Hepatocyte (in vitro differentiated cells): ENCODE data around the gene STK11. TPM values are rescaled to one million over a fixed set of nuclear protein-coding genes. Genes with fewer than 3 reads are reported as not detected.
A peak's percentile ranks its signal among the peaks of the same experiment; 100 is the strongest.
"Not testable (repeated sequence)": the region's sequence is repeated elsewhere in the genome, so short reads cannot be mapped to it uniquely, and the experiment has no call there.

Experiments
- DNase-seq: peaks from one replicate; pipeline ENCODE4 v3.0.0-alpha.2; 2016; ENCODE audit warnings: low spot score
- H2AFZ ChIP-seq: fragments of 200-600 bp; sonication (generic); 2 replicates; pipeline ENCODE4 v1.6.0; 2016; ENCODE audit warnings: antibody characterized with exemption, mild to moderate bottlenecking
- H3K27ac ChIP-seq: fragments of 200-600 bp; sonication (generic); 2 replicates; pipeline ENCODE4 v1.5.1; 2016; ENCODE audit warnings: mild to moderate bottlenecking
- H3K27me3 ChIP-seq: fragments of 200-600 bp; sonication (generic); 2 replicates; pipeline ENCODE4 v1.6.1; 2016
- H3K36me3 ChIP-seq: fragments of 200-600 bp; sonication (generic); replicated peaks from 2 replicates; pipeline ENCODE4 v1.5.1; 2016; ENCODE audit warnings: low read depth; ENCODE audit not compliant: insufficient read depth
- H3K4me1 ChIP-seq: fragments of 200-600 bp; sonication (generic); 2 replicates; pipeline ENCODE4 v1.5.1; 2016; ENCODE audit warnings: mild to moderate bottlenecking, moderate library complexity; ENCODE audit not compliant: insufficient read depth
- H3K4me2 ChIP-seq: fragments of 200-600 bp; sonication (generic); 2 replicates; pipeline ENCODE4 v1.6.0; 2016
- H3K4me3 ChIP-seq: fragments of 200-600 bp; sonication (generic); 2 replicates; pipeline ENCODE4 v1.5.1; 2016; ENCODE audit warnings: mild to moderate bottlenecking
- H3K79me2 ChIP-seq: fragments of 200-600 bp; sonication (generic); 2 replicates; pipeline ENCODE4 v1.6.0; 2017; ENCODE audit warnings: mild to moderate bottlenecking
- H3K9me2 ChIP-seq: fragments of 200-600 bp; sonication (generic); replicated peaks from 2 replicates; pipeline ENCODE4 v1.6.0; 2017; ENCODE audit warnings: mild to moderate bottlenecking; ENCODE audit not compliant: insufficient read depth
- H3K9me3 ChIP-seq: fragments of 200-600 bp; sonication (generic); 2 replicates; pipeline ENCODE4 v1.5.1; 2016; ENCODE audit warnings: low read depth, mild to moderate bottlenecking
- H4K20me1 ChIP-seq: fragments of 200-600 bp; sonication (generic); 2 replicates; pipeline ENCODE4 v1.6.0; 2016; ENCODE audit warnings: mild to moderate bottlenecking; ENCODE audit not compliant: insufficient read depth, poor library complexity, severe bottlenecking
- EZH2 ChIP-seq: fragments of 200-600 bp; sonication (generic); IDR thresholded peaks from 2 replicates; pipeline ENCODE4 v1.6.1; 2016; ENCODE audit warnings: antibody characterized with exemption, mild to moderate bottlenecking, borderline replicate concordance
- EZH2phosphoT487 ChIP-seq: fragments of 200-600 bp; sonication (generic); IDR thresholded peaks from one replicate; pipeline ENCODE4 v1.6.1; 2018; ENCODE audit warnings: antibody characterized with exemption, mild to moderate bottlenecking, low read depth, moderate library complexity; ENCODE audit not compliant: unreplicated experiment, severe bottlenecking
- whole genome bisulfite sequencing: methylation state at CpG from one replicate; pipeline ENCODE4 v1.1.6; 2016; ENCODE audit warnings: low lambda C conversion rate; ENCODE audit errors: missing lambda C conversion rate; 5-methylcytosine and 5-hydroxymethylcytosine counted together
- polyA plus RNA-seq: library from polyadenylated mRNA; unstranded; fragments of >200 nt; fragmentation: Nextera tagmentation; extraction: Ambion mirVana; gene quantifications from 2 replicates; pipeline ENCODE4 v1.2.1, GENCODE V29; 2016
- total RNA-seq: library from RNA; depleted of rRNA; stranded (reverse); fragments of >200 nt; gene quantifications from 2 replicates; pipeline ENCODE4 v1.2.3, GENCODE V29; 2014
- TF ChIP-seq, protein P1 (sequence below): fragments of 200-600 bp; sonication (generic); IDR thresholded peaks from 2 replicates; pipeline ENCODE4 v1.5.1; 2016; ENCODE audit warnings: antibody characterized with exemption, mild to moderate bottlenecking; ENCODE audit not compliant: poor library complexity

Gene STK11
- total and polyA plus RNA-seq, 2 experiments from 2014 or later, result 48.9 to 76.6 TPM

DNA sequence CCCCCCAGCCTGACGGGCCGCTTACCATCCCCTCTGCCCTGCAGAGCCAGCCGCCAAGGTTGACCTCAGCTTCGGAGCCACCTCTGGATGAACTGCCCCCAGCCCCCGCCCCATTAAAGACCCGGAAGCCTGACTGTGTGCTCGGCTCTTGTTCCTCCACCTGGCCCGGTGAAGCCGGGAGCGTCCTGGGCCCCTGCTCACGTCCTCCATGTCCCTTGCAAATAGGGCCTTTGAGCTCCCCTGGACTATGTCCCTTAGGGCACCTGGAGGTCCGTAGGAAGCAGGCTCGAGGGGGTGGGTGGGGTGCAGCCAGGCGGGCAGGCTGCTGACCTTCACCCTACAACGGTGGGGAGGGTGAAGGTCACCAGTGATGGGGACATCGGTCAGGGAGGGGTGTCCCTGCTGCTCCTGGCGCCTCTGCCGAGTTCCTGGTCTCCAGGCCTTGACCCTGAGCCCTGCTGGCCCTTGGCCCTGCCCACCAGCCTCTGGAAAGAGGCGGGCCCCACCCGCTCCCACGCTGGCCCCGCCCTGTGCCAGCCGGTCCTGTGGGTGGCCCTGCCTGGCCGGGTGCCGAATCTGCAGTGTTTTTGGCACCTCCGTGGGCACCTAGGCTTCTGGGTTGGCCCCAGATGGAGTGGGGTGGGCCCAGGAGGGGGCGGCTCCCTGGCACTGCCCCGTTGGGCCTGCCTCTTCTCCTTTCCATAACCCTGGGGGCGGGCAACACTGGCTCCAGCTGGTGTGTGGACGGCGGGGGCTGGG, 39.3 kb downstream of the STK11 start:
- Histone ChIP-seq H3K4me2 (peak overlapping the region; percentile 70), H3K4me3 (no peak overlapping the region), H4K20me1 (no peaks in the 10 kb centered on the region), H2AFZ (no peak overlapping the region), H3K4me1 (peaks cover 49% of the 10 kb centered on the region), H3K9me2 (no peaks in the 10 kb centered on the region), H3K27me3 (no peaks in the 10 kb centered on the region), H3K9me3 (no peaks in the 10 kb centered on the region), H3K79me2 (peaks cover 29% of the 10 kb centered on the region), H3K36me3 (no peaks in the 10 kb centered on the region), H3K27ac (peak overlapping the region; percentile 100)
- 65% methylated on average over 27 of the region's 31 CpGs for WGBS
- TF ChIP-seq EZH2phosphoT487 (no peak), EZH2 (no peak)
- TF ChIP-seq, protein P1, sequence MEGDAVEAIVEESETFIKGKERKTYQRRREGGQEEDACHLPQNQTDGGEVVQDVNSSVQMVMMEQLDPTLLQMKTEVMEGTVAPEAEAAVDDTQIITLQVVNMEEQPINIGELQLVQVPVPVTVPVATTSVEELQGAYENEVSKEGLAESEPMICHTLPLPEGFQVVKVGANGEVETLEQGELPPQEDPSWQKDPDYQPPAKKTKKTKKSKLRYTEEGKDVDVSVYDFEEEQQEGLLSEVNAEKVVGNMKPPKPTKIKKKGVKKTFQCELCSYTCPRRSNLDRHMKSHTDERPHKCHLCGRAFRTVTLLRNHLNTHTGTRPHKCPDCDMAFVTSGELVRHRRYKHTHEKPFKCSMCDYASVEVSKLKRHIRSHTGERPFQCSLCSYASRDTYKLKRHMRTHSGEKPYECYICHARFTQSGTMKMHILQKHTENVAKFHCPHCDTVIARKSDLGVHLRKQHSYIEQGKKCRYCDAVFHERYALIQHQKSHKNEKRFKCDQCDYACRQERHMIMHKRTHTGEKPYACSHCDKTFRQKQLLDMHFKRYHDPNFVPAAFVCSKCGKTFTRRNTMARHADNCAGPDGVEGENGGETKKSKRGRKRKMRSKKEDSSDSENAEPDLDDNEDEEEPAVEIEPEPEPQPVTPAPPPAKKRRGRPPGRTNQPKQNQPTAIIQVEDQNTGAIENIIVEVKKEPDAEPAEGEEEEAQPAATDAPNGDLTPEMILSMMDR, result no peak
- peak; percentile 62 for DNase-seq

DNA sequence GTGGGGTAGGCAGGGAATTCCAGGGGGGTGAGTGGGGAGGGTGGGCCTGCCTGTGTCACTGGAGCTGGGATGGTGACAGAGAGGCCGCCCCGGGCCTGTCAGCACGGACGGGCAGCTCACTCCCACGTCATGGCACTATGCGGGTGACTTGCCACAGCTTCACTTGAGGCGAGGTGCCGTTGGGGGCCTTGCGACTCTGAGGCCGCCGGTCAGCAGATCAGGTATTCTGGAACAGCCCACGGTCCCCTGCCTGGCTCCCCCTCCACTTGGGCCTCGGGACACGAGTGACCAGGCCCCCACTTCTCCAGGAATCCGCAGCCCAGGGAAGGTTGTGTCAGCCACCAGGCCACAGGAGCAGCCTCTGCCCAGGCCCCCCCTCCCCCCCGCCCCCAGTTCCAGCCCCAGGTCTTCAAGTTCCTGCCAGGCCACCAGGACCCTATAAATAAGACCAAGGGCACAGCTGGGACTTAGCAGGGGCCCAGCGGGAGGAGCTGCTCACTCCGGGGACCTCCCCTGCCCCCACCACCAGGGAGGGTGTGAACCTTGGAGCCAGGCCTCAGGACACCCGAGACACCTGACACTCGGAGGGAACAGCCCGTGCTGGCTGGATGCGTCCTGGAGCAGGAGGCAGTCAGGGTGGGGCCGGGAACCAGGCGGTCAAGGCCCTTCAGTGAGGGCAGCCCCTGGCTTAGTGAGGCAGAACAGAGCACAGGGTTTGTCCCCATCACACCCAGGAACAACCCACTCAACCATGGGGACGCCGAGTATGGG, 40.1 kb downstream of the STK11 start:
- Histone ChIP-seq H3K4me1 (peaks cover 44% of the 10 kb centered on the region), H3K9me3 (no peaks in the 10 kb centered on the region), H3K4me2 (peak overlapping the region; percentile 70), H3K36me3 (no peaks in the 10 kb centered on the region), H3K79me2 (peaks cover 32% of the 10 kb centered on the region), H3K27me3 (no peaks in the 10 kb centered on the region), H3K27ac (peak overlapping the region; percentile 100), H2AFZ (no peak overlapping the region), H3K9me2 (no peaks in the 10 kb centered on the region), H3K4me3 (no peak overlapping the region), H4K20me1 (peaks cover under 1% of the 10 kb centered on the region)
- TF ChIP-seq EZH2, result no peak
- no peak for TF ChIP-seq EZH2phosphoT487
- TF ChIP-seq, protein P1, result no peak
- WGBS, result 77% methylated on average over 22 of the region's 26 CpGs
- DNase-seq, result peak; percentile 79

DNA sequence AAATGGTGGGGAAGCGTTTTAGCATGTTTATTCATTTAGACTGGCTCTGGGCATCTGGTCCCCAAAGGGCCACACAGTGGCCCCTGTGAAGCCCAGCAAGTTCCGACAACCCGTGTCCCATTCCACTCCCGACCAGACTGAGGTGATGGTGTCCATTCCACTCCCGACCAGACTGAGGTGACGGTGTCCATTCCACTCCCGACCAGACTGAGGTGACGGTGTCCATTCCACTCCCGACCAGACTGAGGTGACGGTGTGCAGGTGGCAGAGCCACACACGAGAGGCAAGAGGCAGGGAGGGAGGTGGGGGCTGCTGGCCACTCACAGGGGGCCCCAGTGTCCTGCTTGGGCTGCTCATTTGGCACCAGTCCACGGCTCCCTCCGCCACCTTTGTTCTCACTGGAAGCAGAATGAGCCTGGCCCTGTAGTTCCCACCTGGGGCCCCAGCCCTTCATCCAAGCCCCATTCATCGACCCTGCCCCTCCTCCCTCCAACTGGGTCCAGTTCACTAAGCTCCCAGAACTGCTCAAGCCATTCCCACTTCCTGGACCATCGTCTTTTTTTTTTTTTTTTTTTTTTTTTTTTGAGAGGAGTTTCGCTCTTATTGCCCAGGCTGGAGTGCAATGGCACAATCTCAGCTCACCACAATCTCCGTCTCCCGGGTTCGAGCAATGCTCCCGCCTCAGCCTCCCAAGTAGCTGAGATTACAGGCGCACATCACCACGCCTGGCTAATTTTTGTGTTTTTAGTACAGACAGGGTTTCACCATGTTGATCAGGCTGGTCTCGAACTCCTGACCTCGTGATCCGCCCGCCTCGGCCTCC, 40.9 kb downstream of the STK11 start:
- not testable (repeated sequence) for H3K4me3 ChIP-seq, H3K9me2 ChIP-seq, H3K9me3 ChIP-seq, H3K36me3 ChIP-seq, H3K27me3 ChIP-seq, H4K20me1 ChIP-seq, H2AFZ ChIP-seq
- H3K4me2 ChIP-seq, result peak overlapping the region; percentile 39
- H3K4me1 ChIP-seq, result peaks cover 40% of the 10 kb centered on the region
- H3K27ac ChIP-seq, result peak overlapping the region; percentile 100
- DNase-seq, result peak; percentile 69
- H3K79me2 ChIP-seq, result peaks cover 40% of the 10 kb centered on the region
- 85% methylated on average over 26 of the region's 27 CpGs for WGBS
